Kidney (tissue), 14 donors: ENCODE data around the gene STARD5. TPM values are rescaled to one million over a fixed set of nuclear protein-coding genes. Genes with fewer than 3 reads are reported as not detected.

Experiments
- DNase-seq, 5 donors: peaks; one replicate each; pipeline ENCODE4 v3.0.0-alpha.2; 2013 to 2020
- FAIRE-seq: peaks from 2 replicates; lab custom pipeline; 2012; peaks lifted over from hg19 to GRCh38; lab: Jason Lieb, UNC
- H3K27ac ChIP-seq, 2 donors: one replicate each; pipeline ENCODE4 v1.7.0; 2013; ENCODE audit warnings: low read depth in 2 of 2, low read length in 2 of 2, inconsistent platforms in 1 of 2
- H3K27me3 ChIP-seq: one replicate; pipeline ENCODE4 v1.7.1; 2013; ENCODE audit warnings: low read length, inconsistent platforms; ENCODE audit not compliant: control insufficient read depth, insufficient read depth
- H3K36me3 ChIP-seq, 3 donors: one replicate each; pipeline versions ENCODE4 v1.7.0 to v1.7.1; 2013; ENCODE audit warnings: low read length in 3 of 3, control low read depth in 1 of 3, inconsistent platforms in 1 of 3; ENCODE audit not compliant: insufficient read depth in 3 of 3, control insufficient read depth in 2 of 3
- H3K4me1 ChIP-seq, 3 donors: one replicate each; pipeline versions ENCODE4 v1.7.0 to v1.7.1; 2013; ENCODE audit warnings: low read length in 3 of 3, inconsistent platforms in 1 of 3, low read depth in 1 of 3; ENCODE audit not compliant: control insufficient read depth in 2 of 3, insufficient read depth in 2 of 3
- H3K4me3 ChIP-seq, 3 donors: one replicate each; pipeline versions ENCODE4 v1.7.0 to v1.8.1; 2013; ENCODE audit warnings: low read length in 3 of 3, control low read depth in 1 of 3, inconsistent platforms in 1 of 3
- H3K9ac ChIP-seq, 3 donors: one replicate each; pipeline versions ENCODE4 v1.7.0 to v1.7.1; 2013; ENCODE audit warnings: low read length in 3 of 3, control low read depth in 1 of 3, inconsistent platforms in 1 of 3
- H3K9me3 ChIP-seq, 3 donors: one replicate each; pipeline versions ENCODE4 v1.7.0 to v1.7.1; 2013; ENCODE audit warnings: low read length in 3 of 3, control low read depth in 1 of 3, inconsistent platforms in 1 of 3; ENCODE audit not compliant: control insufficient read depth in 2 of 3, insufficient read depth in 1 of 3
- CTCF ChIP-seq: IDR thresholded peaks from 3 replicates; pipeline ENCODE4 v1.5.1; 2012; ENCODE audit warnings: mild to moderate bottlenecking, moderate library complexity, borderline replicate concordance; ENCODE audit not compliant: insufficient read depth; ENCODE audit errors: extremely low read depth
- intact Hi-C: fragments of 100-400 bp; cut with DNase I; formaldehyde crosslinking; loops from one replicate; pipeline ENCODE4 v1.11.1; 2022
- polyA plus RNA-seq: library from polyadenylated mRNA; stranded (reverse); fragments of 350-450 nt; fragmentation: Illumina TruSeq; extraction: RNeasy Lipid Tissue Mini Kit (QIAGEN cat#74804); gene quantifications from one replicate; pipeline ENCODE4 v1.2.3, GENCODE V29; 2014; ENCODE audit warnings: low read depth, low replicate concordance; ENCODE audit not compliant: insufficient read depth
- total RNA-seq: library from RNA; stranded (reverse); fragmentation: NEBNext Ultra II Directional; extraction: Animal tissue kit (Norgen Biotek cat#: 25700); gene quantifications from one replicate; pipeline ENCODE4 v1.2.1, GENCODE V29; 2021
- donor health status: control.
- donor health status: control.
- donor health status: control.
- donor health status: control.
- donor health status: control.
- donor health status: DM: yes; HTN: yes; CAD: no.
- donor health status: Normal renal cell carcinoma (clear cell type).

The STARD5 gene
- total and polyA plus RNA-seq, 2 donors from 2014 or later: 3.2 to 4.1 TPM

- H3K9me3 ChIP-seq: no peaks in the 10 kb centered on the region
- no peak for DNase-seq
- H3K4me3 ChIP-seq: no peak overlapping the region
- no peak overlapping the region for H3K9ac ChIP-seq
- no peak overlapping the region for H3K27ac ChIP-seq
- H3K27me3 ChIP-seq: no peaks in the 10 kb centered on the region
- H3K36me3 ChIP-seq: no peaks in the 10 kb centered on the region
- intact Hi-C loops: no loop called here
- no peaks in the 10 kb centered on the region for H3K4me1 ChIP-seq
- no peak for TF ChIP-seq CTCF
- no peak for FAIRE-seq
These were observed 40.0 kb upstream of the STARD5 start for GRCh38 chr15:81363718-81364500.

GRCh38 chr15:81363276-81363675 is 39.3 kb upstream of the STARD5 start:
- H3K36me3 ChIP-seq: no peaks in the 10 kb centered on the region
- no peak overlapping the region for H3K4me3 ChIP-seq
- H3K27ac ChIP-seq: no peak overlapping the region
- no peaks in the 10 kb centered on the region for H3K9me3 ChIP-seq
- no peaks in the 10 kb centered on the region for H3K27me3 ChIP-seq
- no peak overlapping the region for H3K9ac ChIP-seq
- intact Hi-C loops: no loop called here
- DNase-seq (no peak), FAIRE-seq (no peak)
- H3K4me1 ChIP-seq: no peaks in the 10 kb centered on the region
- no peak for TF ChIP-seq CTCF

GRCh38 chr15:81362790-81363189 is 38.8 kb upstream of the STARD5 start:
- FAIRE-seq (no peak), DNase-seq (no peak)
- Histone ChIP-seq H3K9me3 (no peaks in the 10 kb centered on the region), H3K4me3 (no peak overlapping the region), H3K36me3 (no peaks in the 10 kb centered on the region), H3K27ac (no peak overlapping the region), H3K27me3 (no peaks in the 10 kb centered on the region), H3K4me1 (no peaks in the 10 kb centered on the region), H3K9ac (no peak overlapping the region)
- intact Hi-C loops: no loop called here
- TF ChIP-seq CTCF: no peak

GRCh38 chr15:81361891-81362290 is 38.0 kb upstream of the STARD5 start:
- DNase-seq (no peak), FAIRE-seq (no peak)
- no peak overlapping the region for H3K4me3 ChIP-seq
- H3K27ac ChIP-seq: no peak overlapping the region
- intact Hi-C loops: no loop called here
- H3K9ac ChIP-seq: no peak overlapping the region
- no peaks in the 10 kb centered on the region for H3K27me3 ChIP-seq
- H3K36me3 ChIP-seq: no peaks in the 10 kb centered on the region
- no peaks in the 10 kb centered on the region for H3K4me1 ChIP-seq
- no peak for TF ChIP-seq CTCF
- no peaks in the 10 kb centered on the region for H3K9me3 ChIP-seq
